Activated T-helper 2 cell treated with anti-CD3 and anti-CD28 coated beads, Interferon-gamma antibody, Interleukin-2, Interleukin-4, amounts not matched to agents 10 μg/mL and 5 μg/mL and 100 μg/mL, durations not matched to agents 14 hours and 24 hours and 36 hours (primary cell): ENCODE measurements around the gene AGPS. TPM values are rescaled to one million over a fixed set of nuclear protein-coding genes. Genes with fewer than 3 reads are reported as not detected.

Experiments
- DNase-seq: peaks from one replicate; pipeline ENCODE4 v3.0.0; 2021; ENCODE audit warnings: low spot score
- H3K27ac Mint-ChIP-seq: one replicate; pipeline ENCODE4 v1.8.0; 2021; ENCODE audit warnings: mixed read lengths
- H3K27me3 Mint-ChIP-seq: one replicate; pipeline ENCODE4 v1.8.0; 2021; ENCODE audit warnings: low read depth, mixed read lengths
- H3K36me3 Mint-ChIP-seq: one replicate; pipeline ENCODE4 v1.8.0; 2021; ENCODE audit warnings: low read depth, mixed read lengths
- H3K4me1 Mint-ChIP-seq: one replicate; pipeline ENCODE4 v1.8.0; 2021; ENCODE audit warnings: low read depth, mixed read lengths
- H3K4me3 Mint-ChIP-seq: one replicate; pipeline ENCODE4 v1.8.0; 2021; ENCODE audit warnings: low read depth, mild to moderate bottlenecking, moderate library complexity, mixed read lengths
- H3K9me3 Mint-ChIP-seq: one replicate; pipeline ENCODE4 v1.8.0; 2021; ENCODE audit warnings: mixed read lengths
- intact Hi-C: fragments of 100-400 bp; cut with micrococcal nuclease; formaldehyde crosslinking; loops from one replicate; pipeline ENCODE4 v1.15.1; 2023
- total RNA-seq: library from RNA; stranded (reverse); gene quantifications from 2 replicates; pipeline ENCODE4 v1.2.3, GENCODE V29; 2022

The AGPS gene
- total RNA-seq, 1 donor from 2014 or later: 70.4 TPM

GRCh38 chr2:177495945-177496344 lies 103.4 kb downstream of the AGPS start:
- no peak for DNase-seq
- H3K27ac Mint-ChIP-seq: no peak overlapping the region
- intact Hi-C loops: no loop called here
- H3K4me1 Mint-ChIP-seq: no peaks in the 10 kb centered on the region
- no peaks in the 10 kb centered on the region for H3K27me3 Mint-ChIP-seq
- no peak overlapping the region for H3K4me3 Mint-ChIP-seq
- H3K36me3 Mint-ChIP-seq: peaks cover 22% of the 10 kb centered on the region
- no peaks in the 10 kb centered on the region for H3K9me3 Mint-ChIP-seq

GRCh38 chr2:177496921-177497320 lies 104.3 kb downstream of the AGPS start:
- Mint-ChIP-seq H3K27ac (no peak overlapping the region), H3K4me3 (no peak overlapping the region), H3K36me3 (peaks cover 24% of the 10 kb centered on the region), H3K4me1 (peaks cover 5% of the 10 kb centered on the region), H3K27me3 (no peaks in the 10 kb centered on the region), H3K9me3 (no peaks in the 10 kb centered on the region)
- intact Hi-C loops: no loop called here
- no peak for DNase-seq

GRCh38 chr2:177501186-177501585 lies 108.6 kb downstream of the AGPS start:
- H3K27ac Mint-ChIP-seq: no peak overlapping the region
- H3K4me3 Mint-ChIP-seq: no peak overlapping the region
- intact Hi-C loops: no loop called here

GRCh38 chr2:177506505-177506904 lies 113.9 kb downstream of the AGPS start:
- Mint-ChIP-seq H3K9me3 (no peaks in the 10 kb centered on the region), H3K4me1 (peaks cover 6% of the 10 kb centered on the region), H3K36me3 (peaks cover 30% of the 10 kb centered on the region), H3K27ac (no peak overlapping the region), H3K4me3 (no peak overlapping the region), H3K27me3 (no peaks in the 10 kb centered on the region)
- DNase-seq: no peak
- intact Hi-C loops: no loop called here

More at GRCh38 chr2:177501186-177501585, 108.6 kb downstream of the AGPS start:
- Mint-ChIP-seq H3K27me3 (no peaks in the 10 kb centered on the region), H3K36me3 (peaks cover 27% of the 10 kb centered on the region), H3K4me1 (peaks cover 6% of the 10 kb centered on the region), H3K9me3 (no peaks in the 10 kb centered on the region)
- DNase-seq: no peak

- Mint-ChIP-seq H3K27ac (no peak overlapping the region), H3K9me3 (no peaks in the 10 kb centered on the region), H3K36me3 (peaks cover 30% of the 10 kb centered on the region), H3K27me3 (no peaks in the 10 kb centered on the region), H3K4me3 (no peak overlapping the region), H3K4me1 (peaks cover 6% of the 10 kb centered on the region)
- DNase-seq: no peak
- intact Hi-C loops: no loop called here
Measured at GRCh38 chr2:177506998-177507397, 114.4 kb downstream of the AGPS start.

GRCh38 chr2:177516824-177517544 lies 124.4 kb downstream of the AGPS start:
- Mint-ChIP-seq H3K9me3 (no peaks in the 10 kb centered on the region), H3K27ac (no peak overlapping the region), H3K4me1 (peaks cover 23% of the 10 kb centered on the region), H3K27me3 (no peaks in the 10 kb centered on the region), H3K36me3 (peaks cover 38% of the 10 kb centered on the region), H3K4me3 (no peak overlapping the region)
- intact Hi-C loops: no loop called here
- no peak for DNase-seq

GRCh38 chr2:177518754-177519153 lies 126.2 kb downstream of the AGPS start:
- peaks cover 40% of the 10 kb centered on the region for H3K36me3 Mint-ChIP-seq
- H3K27ac Mint-ChIP-seq: no peak overlapping the region
- no peak overlapping the region for H3K4me3 Mint-ChIP-seq
- H3K27me3 Mint-ChIP-seq: no peaks in the 10 kb centered on the region
- no peak for DNase-seq
- intact Hi-C loops: no loop called here
- H3K4me1 Mint-ChIP-seq: peaks cover 25% of the 10 kb centered on the region
- no peaks in the 10 kb centered on the region for H3K9me3 Mint-ChIP-seq

GRCh38 chr2:177519534-177520115 lies 127.1 kb downstream of the AGPS start:
- Mint-ChIP-seq H3K4me1 (peaks cover 26% of the 10 kb centered on the region), H3K4me3 (no peak overlapping the region), H3K36me3 (peaks cover 42% of the 10 kb centered on the region), H3K27ac (no peak overlapping the region), H3K27me3 (no peaks in the 10 kb centered on the region), H3K9me3 (no peaks in the 10 kb centered on the region)
- DNase-seq: no peak
- intact Hi-C loops: no loop called here

- intact Hi-C loops: no loop called here
- Mint-ChIP-seq H3K27ac (no peak overlapping the region), H3K4me1 (peaks cover 30% of the 10 kb centered on the region), H3K9me3 (no peaks in the 10 kb centered on the region), H3K27me3 (no peaks in the 10 kb centered on the region), H3K36me3 (peaks cover 41% of the 10 kb centered on the region), H3K4me3 (no peak overlapping the region)
- no peak for DNase-seq
Measured at GRCh38 chr2:177520324-177520723, 127.8 kb downstream of the AGPS start.

- H3K9me3 Mint-ChIP-seq: no peaks in the 10 kb centered on the region
- H3K4me3 Mint-ChIP-seq: no peak overlapping the region
- intact Hi-C loops: no loop called here
- H3K4me1 Mint-ChIP-seq: peaks cover 17% of the 10 kb centered on the region
- H3K36me3 Mint-ChIP-seq: peaks cover 38% of the 10 kb centered on the region
- DNase-seq: no peak
- H3K27ac Mint-ChIP-seq: no peak overlapping the region
- H3K27me3 Mint-ChIP-seq: no peaks in the 10 kb centered on the region
Measured at GRCh38 chr2:177523781-177524180, 131.2 kb downstream of the AGPS start.

- Mint-ChIP-seq H3K27me3 (no peaks in the 10 kb centered on the region), H3K36me3 (peaks cover 31% of the 10 kb centered on the region), H3K27ac (no peak overlapping the region), H3K4me3 (no peak overlapping the region), H3K9me3 (no peaks in the 10 kb centered on the region), H3K4me1 (peaks cover 13% of the 10 kb centered on the region)
- no peak for DNase-seq
- intact Hi-C loops: no loop called here
Measured at GRCh38 chr2:177525351-177525924, 132.9 kb downstream of the AGPS start.

- Mint-ChIP-seq H3K27ac (no peak overlapping the region), H3K27me3 (no peaks in the 10 kb centered on the region), H3K9me3 (no peaks in the 10 kb centered on the region), H3K4me3 (no peak overlapping the region), H3K36me3 (peaks cover 21% of the 10 kb centered on the region), H3K4me1 (peaks cover 13% of the 10 kb centered on the region)
- no peak for DNase-seq
- intact Hi-C loops: no loop called here
Measured at GRCh38 chr2:177528351-177528933, 135.9 kb downstream of the AGPS start.

- Mint-ChIP-seq H3K36me3 (peaks cover 18% of the 10 kb centered on the region), H3K4me3 (no peak overlapping the region), H3K27ac (no peak overlapping the region), H3K4me1 (peaks cover 10% of the 10 kb centered on the region), H3K27me3 (no peaks in the 10 kb centered on the region), H3K9me3 (no peaks in the 10 kb centered on the region)
- DNase-seq: no peak
- intact Hi-C loops: no loop called here
Measured at GRCh38 chr2:177529166-177529565, 136.6 kb downstream of the AGPS start.
